NCI-H146 treated with DMSO at 0.1 percent for 48 hours (cell line): Measurements from ENCODE around the gene MYOF.

ENCODE experiments used
- DNase-seq: peaks from one replicate; lab custom pipeline; 2025; ENCODE audit not compliant: unreplicated experiment; lab: John Stamatoyannopoulos, UW

The MYOF gene, protein sequence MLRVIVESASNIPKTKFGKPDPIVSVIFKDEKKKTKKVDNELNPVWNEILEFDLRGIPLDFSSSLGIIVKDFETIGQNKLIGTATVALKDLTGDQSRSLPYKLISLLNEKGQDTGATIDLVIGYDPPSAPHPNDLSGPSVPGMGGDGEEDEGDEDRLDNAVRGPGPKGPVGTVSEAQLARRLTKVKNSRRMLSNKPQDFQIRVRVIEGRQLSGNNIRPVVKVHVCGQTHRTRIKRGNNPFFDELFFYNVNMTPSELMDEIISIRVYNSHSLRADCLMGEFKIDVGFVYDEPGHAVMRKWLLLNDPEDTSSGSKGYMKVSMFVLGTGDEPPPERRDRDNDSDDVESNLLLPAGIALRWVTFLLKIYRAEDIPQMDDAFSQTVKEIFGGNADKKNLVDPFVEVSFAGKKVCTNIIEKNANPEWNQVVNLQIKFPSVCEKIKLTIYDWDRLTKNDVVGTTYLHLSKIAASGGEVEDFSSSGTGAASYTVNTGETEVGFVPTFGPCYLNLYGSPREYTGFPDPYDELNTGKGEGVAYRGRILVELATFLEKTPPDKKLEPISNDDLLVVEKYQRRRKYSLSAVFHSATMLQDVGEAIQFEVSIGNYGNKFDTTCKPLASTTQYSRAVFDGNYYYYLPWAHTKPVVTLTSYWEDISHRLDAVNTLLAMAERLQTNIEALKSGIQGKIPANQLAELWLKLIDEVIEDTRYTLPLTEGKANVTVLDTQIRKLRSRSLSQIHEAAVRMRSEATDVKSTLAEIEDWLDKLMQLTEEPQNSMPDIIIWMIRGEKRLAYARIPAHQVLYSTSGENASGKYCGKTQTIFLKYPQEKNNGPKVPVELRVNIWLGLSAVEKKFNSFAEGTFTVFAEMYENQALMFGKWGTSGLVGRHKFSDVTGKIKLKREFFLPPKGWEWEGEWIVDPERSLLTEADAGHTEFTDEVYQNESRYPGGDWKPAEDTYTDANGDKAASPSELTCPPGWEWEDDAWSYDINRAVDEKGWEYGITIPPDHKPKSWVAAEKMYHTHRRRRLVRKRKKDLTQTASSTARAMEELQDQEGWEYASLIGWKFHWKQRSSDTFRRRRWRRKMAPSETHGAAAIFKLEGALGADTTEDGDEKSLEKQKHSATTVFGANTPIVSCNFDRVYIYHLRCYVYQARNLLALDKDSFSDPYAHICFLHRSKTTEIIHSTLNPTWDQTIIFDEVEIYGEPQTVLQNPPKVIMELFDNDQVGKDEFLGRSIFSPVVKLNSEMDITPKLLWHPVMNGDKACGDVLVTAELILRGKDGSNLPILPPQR (N-terminal part only)

DNA sequence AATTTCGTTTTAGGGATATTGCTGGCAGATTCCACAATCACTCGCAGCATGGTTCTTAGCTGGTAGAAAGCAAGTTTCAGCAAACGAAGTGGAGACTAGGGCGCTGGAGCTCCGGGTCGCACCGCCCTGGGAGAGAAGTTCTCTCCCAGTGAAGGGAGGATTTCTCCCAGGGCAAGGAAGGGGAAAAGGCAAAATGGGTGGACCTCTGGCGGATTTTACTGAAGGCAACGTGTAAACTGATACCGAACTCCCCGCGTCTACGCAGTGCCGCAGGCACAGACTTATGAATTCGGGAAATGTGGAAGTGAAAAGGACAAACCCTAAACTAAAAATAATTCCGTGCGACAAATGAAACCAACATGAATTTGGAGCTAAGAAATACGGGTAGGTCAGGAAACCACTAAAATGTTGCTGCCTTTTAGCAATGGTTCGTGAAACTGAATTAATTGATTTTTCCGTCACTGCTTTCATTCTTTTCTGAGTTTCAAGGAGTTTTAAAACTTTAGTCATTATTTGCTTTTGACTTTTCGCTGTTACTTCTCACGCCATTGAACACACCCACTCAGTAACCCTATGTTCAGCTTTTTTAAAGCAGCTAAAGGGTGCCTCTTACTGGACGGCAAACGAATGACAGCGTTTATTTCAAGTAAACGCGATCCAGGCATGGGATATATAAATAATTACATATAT, at the start of gene MYOF:
TSS of gene MYOF (minus strand) at position 190 of the 690 bp plus-strand sequence. CDS start at position 50, 140 bp downstream.
- peak; percentile 60 for DNase-seq

DNA sequence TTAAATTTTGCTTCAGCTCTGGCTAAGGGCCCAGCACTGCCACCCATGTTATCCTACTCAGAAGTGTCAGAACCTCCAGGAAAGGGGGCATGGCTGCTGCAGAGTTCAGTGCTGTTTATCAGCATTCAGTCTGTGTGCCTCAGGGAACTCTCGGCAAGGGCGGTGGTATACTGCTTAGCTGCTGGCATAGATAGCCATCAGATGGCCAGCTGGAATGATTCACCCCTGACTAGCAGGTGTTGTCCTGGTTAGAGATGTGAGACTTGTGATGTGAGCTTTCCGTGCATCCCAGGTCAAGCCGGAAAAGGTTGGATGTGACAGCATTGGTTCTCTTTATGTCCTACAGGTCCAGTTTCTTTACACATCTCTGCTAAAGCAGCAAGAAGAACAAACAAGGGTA, 36.4 kb upstream of the MYOF start:
- DNase-seq = no peak

DNA sequence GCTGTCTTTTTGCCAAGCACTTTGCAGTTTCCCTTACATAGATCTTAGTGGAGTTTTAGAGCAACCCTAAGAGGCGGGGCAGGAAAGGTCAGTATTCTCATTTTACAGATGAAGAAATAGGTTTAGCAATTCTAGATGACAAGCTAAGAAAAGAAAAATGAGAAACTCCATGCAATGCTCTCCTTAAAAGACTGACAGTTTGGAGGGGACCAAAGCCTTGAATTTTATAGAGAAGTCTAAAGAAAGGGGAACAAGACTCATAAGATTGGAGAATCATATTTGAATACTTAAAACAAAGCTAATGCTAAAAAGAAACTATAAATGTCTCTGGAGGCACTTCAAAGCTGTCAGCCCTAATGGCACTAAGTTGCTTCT, 33.9 kb upstream of the MYOF start:
- no peak for DNase-seq

DNA sequence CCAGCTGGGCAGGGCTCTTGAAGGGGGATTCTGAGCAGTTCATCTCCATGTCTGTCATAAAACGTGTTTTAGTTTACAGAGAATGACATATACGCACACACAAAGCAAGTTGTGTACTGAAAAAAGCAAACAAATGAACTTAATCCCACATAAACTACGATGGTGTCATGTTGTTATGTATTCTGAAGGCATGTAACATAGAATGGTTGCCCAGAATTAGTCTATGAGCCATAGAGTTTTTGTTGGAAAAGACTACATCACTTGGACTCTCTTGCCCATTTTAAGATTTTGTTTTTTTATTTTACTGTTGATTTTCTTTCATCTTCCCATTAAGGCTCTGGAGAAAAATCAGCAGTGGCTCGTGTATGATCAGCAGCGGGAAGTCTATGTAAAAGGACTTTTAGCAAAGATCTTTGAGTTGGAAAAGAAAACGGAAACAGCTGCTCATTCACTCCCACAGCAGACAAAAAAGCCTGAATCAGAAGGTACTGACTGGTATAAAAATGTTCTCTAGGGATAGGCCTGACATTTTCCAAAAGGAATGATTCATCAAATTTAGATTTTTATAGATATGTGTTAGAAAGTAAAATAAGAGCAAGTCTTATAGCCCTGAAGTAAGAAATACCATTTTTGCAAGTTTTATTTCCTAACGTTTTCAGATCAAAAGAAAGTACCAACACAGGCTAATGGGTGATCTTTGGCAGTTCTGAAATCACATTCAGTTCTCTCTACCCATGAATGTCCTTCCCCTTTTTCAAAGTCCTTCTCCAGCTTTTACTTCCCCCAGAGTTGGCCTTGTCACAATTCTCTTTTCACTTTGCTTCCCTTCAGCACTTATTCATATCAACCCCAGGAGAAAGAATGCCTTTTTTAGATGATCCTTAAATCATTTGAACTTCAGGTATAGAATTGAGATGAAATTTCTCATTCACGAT, 33.2 kb upstream of the MYOF start:
- DNase-seq = no peak

DNA sequence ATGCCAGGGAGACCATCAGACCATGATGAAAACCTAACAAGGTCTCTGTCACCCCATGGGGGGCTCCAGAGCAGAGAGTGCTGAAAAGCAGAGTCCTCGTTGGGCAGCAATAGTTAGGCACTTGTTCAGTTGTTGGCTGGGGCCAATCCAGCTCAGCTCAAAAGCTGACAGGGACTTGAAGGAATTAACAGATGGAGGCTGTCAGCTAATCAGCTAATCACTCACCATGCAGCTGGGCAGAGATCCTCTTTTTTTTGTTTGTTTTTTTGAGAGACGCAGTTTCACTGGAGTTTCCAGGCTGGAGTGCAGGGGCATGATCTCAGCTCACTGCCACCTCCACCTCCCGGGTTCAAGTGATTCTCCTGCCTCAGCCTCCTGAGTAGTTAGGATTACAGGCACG, 32.4 kb upstream of the MYOF start:
- no peak for DNase-seq

DNA sequence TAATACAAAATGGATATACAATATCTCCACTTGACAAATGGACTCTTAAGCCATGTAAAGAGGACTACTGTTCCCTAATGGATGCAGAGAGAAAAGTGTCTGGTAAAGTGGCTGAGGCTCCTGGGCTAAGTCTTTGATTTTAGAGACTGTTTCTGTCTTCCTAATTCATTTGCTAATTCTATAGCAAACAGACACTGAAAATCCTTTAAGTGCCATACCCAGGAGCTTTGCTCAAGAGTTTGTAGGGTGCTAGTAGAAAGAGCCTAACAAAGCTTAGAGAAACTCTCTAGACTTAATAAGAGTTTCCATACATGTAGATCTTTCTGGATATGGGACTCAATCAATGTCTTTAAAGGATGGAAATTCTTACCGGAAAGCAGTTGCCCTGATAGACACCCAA, 31.0 kb upstream of the MYOF start:
- DNase-seq = no peak

DNA sequence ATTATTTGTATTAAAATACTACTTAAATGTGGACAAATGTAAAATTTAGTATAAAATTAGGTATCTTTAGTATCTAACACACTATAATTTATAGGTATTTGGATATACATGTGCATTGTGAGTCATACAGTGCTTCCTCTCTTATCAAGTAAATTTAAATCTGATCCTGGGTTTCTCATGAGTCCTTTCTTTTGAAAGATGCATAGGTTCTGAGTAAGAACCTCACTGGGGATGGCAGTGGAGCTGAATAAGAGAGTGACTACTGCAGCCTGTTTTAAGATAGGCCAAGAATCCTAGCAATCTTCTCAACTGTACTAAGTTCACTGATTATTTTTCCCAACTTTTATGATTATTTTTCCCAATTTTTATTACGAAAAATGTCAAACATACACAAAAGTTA, 30.4 kb upstream of the MYOF start:
- DNase-seq = no peak

DNA sequence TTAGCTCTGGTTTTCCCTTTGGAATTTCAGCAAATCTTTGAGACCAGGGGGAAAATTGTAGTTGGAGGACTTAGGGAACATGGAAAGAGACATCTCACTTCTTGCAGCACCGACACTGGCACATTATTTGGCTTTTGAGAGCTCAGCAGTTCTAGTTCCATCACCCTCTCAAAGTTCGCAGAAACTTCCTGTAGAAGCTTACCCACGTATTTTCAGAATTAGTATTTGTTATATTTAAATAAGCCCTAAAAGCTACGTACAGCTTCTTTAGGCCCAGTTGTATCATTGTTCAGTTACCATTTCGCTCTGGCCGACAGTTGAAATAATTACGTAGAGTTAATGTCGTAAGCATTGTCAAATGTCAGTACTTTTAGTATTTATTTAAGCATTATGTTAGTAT, 27.7 kb upstream of the MYOF start:
- DNase-seq = no peak

DNA sequence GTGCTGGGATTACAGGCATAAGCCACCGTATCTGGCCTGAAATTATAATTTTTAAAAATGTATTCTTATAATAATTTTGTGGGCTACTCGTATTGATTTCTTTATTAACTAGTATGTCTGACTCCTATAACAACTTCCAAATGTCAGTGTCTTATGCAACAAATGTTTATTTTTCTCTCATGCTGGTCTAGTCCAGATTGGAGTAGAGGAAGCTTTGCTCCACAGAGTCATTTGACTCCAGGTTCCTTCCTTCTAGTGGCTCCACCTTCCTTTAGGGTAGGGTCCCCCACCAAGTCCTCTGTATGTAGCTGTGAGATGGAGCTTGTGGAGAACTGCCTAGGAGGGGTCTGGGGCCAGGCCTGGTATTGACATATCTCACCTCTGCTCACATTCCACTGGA, 22.9 kb upstream of the MYOF start:
- no peak for DNase-seq

DNA sequence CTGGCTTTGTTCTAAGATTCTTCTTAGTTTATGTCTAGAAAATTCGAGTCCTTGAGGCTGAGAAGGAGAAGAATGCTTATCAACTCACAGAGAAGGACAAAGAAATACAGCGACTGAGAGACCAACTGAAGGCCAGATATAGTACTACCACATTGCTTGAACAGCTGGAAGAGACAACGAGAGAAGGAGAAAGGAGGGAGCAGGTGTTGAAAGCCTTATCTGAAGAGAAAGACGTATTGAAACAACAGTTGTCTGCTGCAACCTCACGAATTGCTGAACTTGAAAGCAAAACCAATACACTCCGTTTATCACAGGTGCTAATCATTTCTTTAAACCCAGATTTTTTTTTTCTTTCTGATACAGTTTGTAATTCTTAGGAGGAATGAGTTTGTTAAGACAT, 20.9 kb upstream of the MYOF start:
- peak; percentile 57 for DNase-seq

DNA sequence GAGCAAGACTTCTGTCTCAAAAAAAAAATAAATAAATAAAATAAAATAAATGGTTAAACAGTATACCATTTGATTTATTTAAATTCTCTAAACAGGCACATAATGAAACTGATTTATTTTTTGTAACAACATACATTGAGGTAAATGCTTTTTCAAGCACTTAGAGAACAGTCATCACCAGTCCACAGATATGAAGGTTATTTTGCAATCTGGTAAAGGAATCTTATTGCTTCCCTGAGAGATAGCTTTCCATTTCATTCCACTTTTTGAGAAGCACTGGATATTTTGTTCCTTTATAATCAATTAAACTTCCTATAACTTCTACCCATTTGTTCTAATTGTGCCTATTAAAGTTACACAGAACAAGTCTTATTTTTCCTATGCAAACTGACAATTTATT, 19.5 kb upstream of the MYOF start:
- no peak for DNase-seq

DNA sequence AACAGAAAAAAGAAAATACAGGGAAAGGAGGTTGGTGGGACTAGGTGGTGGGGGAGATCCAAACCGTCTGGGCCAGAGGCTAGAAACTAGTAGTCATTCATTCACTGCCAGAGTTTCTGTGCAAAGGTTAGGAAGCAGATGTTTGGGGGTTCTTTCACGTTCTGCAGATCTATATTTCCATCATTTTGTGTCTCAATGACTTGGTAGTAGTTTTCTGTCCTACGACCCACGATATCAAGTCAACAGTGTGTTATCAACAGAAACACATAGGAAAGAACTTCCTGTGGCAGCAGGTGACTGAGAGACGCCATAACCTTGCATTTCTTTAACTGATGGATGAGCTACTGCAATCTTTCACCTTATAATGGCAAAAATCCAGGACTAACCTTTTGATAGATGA, 16.0 kb upstream of the MYOF start:
- DNase-seq = no peak

DNA sequence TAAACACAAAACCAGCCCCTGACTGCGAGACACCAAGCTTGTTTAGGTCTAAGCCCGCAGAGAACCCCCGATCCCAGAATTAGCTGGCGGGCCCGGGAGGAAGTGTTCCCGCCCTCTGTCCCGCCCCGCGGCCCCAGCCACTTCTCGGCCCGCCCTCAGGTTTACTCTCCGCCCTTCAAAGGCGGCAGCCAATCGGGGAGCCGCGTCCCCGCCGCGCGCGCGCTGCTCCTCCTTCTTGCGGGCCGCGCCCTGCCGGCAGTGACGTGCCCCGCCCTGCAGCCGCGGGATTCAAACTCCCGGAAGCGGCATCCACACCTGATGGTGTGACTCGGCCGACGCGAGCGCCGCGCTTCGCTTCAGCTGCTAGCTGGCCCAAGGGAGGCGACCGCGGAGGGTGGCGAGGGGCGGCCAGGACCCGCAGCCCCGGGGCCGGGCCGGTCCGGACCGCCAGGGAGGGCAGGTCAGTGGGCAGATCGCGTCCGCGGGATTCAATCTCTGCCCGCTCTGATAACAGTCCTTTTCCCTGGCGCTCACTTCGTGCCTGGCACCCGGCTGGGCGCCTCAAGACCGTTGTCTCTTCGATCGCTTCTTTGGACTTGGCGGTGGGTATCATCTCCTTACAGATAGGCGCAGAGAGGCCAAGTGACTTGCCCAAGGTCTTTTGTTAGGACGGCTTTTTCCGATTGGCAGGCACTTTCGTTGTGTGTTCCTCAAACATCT, 14.3 kb upstream of the MYOF start, which contains the start of gene CEP55:
TSS of gene CEP55 (plus strand) at position 291 of the 720 bp plus-strand sequence. CDS start 3,440 bp downstream, outside the sequence.
- peak; percentile 90 for DNase-seq

DNA sequence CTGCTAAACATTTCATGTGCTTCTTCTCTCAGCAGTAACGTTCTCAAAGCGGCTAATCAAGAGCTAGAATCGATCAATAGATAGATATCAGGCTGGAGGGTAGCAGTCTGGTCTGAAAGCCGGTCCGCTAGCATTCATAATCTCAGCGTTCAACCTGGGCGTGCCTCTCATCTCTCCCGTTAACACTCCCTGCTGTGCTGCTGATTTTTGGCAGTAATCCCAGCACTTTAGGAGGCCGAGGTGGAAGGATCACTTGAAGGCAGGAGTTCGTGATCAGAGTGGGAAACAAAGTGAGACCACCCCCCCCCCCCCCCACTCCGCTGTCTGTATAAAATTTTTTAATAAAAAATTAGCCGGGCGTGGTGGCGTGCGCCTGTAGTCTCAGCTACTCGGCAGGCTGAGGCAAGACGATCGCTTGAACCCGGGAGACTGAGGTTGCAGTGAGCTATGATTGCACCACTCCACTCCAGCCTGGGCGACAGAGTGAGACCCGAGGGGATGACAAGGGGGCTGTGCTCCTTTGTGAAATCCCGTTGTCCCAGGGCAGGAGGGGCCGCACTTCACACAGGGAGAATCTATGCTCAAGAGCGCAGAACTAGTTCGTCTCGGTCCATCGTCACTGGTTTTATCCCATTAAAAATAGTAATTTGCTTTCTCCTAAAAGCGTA, 13.7 kb upstream of the MYOF start:
- peak; percentile 61 for DNase-seq

DNA sequence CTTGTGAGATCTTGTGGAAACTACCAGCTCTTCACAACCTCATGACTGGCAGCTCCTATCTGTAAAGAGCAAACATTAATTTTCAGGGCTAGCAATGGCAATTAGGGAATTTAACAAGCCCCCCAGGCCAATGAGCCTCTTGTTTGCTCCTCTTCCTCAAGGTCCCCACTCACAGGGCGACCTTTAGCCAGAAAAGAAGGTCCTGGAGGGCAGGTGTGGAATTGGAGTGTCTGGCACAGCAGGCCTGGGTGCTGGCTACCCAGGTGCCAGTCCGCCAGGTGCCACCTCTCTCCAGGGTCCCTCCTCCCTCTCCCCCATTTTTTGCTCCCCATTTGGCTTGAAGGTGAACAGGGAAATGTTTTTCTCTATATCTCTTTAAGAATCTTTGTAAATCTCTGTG, 12.4 kb upstream of the MYOF start:
- peak; percentile 24 for DNase-seq

DNA sequence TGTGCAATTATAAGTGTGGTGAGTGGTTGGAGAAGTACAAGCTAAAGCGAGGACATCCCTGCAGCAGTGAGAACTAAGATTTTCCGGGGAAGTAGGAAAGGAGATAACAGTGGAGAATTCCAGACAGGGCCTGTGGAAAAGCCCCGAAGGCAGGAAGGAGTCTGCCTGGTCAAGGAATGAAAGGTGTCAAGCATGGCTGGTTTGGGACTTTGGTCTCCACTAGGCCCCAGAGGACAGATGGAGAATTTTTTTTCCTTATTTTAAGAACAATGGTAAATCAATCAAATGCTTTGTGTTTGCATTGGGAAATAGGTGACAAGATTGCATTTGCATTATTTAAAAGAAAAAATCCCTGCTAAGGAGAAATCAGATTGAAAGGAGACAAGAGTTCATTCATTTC, 11.0 kb upstream of the MYOF start:
- DNase-seq = no peak

DNA sequence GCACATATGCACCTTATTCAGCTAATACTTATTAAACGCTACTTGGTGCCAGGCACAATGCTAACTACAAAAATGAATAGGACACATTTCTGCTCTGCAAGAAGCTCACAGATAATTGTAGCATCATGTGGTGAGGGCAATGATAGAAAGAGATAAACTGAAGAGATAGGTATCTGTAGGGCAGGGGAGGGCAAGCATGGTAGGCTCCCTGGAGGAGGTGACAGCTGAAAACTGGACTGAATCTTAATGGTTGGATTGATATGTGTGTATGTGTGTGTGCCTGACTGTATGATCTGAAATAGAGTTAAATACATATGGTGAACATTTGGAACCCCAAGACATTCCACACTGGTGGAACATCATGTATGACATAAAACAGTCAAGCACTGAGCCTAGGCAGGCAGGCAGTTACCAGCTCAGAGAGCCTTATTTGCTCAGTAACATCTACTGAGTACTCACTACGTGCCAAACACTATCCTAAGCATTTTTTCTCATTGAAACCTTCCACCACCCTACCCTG, 9.5 kb upstream of the MYOF start:
- DNase-seq = no peak

DNA sequence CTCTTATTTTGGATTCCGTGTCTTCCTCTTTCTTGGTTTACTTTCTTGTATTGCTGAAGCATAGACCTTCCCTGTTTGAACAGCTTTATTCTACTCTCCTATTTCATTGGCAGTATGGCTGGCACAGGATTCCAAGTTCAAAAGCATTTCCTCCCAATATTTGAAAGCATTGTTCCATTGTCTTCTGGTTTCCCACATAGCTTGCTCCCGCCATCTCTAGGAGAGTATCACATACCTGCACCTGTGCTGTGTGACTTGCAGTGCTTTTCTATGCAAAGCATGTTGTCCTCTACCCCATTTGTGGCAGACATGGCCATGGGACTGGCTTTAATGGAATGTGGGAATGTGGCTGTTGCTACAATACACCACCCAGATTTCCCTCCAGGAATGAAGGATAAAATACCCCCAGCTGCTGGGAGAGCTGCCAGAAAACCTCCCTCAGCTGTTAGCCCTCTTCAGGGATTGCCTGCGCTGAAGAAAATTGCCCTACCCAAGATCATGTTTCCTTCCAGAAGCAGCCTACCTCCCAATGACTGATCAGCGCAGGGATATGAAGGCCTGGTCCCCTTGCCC, 6.9 kb upstream of the MYOF start:
- DNase-seq = no peak
